Fibroblast of skin of back (primary cell): ENCODE data around the gene FBXO17. TPM values are rescaled to one million over a fixed set of nuclear protein-coding genes. Genes with fewer than 3 reads are reported as not detected.
A peak's percentile ranks its signal among the peaks of the same experiment; 100 is the strongest.
"Not testable (repeated sequence)": the region's sequence is repeated elsewhere in the genome, so short reads cannot be mapped to it uniquely, and the experiment has no call there.

Experiments used
- DNase-seq: peaks from one replicate; pipeline ENCODE4 v3.0.0-alpha.2; 2013
- polyA plus RNA-seq, 2 experiments: library from polyadenylated mRNA; unstranded; fragments of 120-200 nt; gene quantifications; one replicate each; pipeline ENCODE4 v1.2.1, GENCODE V29; 2013; ENCODE audit not compliant: insufficient read length in 2 of 2

The FBXO17 gene
- polyA plus RNA-seq (2013, experiment 1 of 2; ENCODE audit: insufficient read length): 22.2 TPM
- polyA plus RNA-seq (2013, experiment 2 of 2; ENCODE audit: insufficient read length): 16.3 TPM

GRCh38 chr19:38975214-38975860, at the start of gene FBXO17:
Gene FBXO17, minus strand, starts transcription at chr19:38975742. Its CDS starts 25,423 bp downstream, at chr19:38950319.
- peak; percentile 71 for DNase-seq

- no peak for DNase-seq
These were observed 49.5 kb upstream of the FBXO17 start for GRCh38 chr19:39024875-39025641.

DNA sequence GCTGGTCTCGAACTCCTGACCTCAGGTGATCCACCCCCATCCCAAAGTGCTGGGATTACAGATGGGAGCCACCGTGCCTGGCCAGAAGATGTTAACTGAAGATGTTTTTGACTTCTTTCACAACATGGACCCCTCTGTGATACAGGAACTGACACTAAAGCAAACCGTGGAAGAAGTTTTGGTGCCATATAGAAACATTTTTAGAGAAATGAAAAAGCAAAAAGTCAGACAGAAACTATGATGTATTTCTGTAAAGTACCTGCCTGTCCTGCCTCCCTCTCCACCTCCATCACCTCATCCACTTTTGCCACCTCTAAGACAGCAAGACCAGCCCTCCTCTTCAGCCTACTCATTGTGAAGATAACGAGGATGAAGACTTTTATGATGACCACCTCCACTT, 45.5 kb upstream of the FBXO17 start:
- no peak for DNase-seq

- no peak for DNase-seq
These were observed 42.1 kb upstream of the FBXO17 start for GRCh38 chr19:39017646-39018045.

GRCh38 chr19:39017026-39017425, 41.5 kb upstream of the FBXO17 start:
- no peak for DNase-seq

GRCh38 chr19:39014037-39014436, 38.5 kb upstream of the FBXO17 start:
- no peak for DNase-seq

DNA sequence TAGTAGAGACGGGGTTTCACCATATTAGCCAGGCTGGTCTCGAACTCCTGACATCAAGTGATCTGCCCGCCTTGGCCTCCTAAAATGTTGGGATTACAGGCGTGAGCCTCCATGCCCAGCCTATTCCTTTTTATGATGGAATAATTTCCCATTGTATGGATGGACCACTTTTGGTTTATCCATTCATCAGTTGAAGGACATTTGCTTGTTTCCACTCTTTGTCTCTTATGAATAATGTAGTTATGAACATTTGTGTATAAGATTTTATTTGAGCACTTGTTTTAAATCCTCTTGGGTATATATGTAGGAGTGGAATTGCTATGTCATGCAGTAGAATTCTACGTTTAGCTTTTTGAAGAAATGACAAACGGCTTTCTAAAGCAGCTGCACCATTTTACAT, 33.5 kb upstream of the FBXO17 start:
- no peak for DNase-seq

DNA sequence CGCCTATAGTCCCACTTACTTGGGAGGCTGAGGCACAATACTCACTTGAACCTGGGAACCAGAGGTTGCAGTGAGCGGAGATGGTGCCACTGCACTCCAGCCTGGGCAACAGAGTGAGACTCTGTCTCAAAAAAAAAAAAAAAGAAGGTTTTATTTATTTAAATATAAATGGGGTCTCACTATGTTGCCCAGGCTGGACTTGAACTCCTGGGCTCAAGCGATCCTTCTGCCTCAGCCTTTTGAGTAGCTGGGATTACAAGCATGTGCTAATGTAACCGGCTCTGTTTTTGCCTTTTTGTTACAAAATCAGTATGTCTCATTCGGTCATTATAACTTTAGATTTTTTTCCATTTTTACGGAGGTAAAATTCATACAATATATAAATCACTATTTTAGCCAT, 32.6 kb upstream of the FBXO17 start:
- no peak for DNase-seq

GRCh38 chr19:39007096-39007495, 31.6 kb upstream of the FBXO17 start:
- DNase-seq: no peak

DNA sequence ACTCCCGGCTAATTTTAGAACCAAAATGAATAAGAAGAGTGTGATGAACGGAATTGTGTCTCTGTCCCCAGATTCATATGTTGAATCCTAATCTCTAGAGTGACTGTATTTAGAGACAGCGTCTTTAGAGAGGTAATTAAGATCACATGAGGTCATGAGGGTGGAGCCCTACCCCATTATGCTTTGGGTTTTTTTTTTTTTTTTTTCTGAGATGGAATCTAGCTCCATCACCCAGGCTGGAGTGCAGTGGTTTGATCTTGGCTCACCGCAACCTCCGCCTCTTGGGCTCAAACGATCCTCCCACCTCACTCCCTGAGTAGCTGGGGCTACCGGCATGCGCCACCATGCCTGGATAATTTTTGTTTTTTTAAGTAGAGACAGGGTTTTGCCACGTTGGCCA, 28.9 kb upstream of the FBXO17 start:
- no peak for DNase-seq

GRCh38 chr19:39003796-39004195, 28.3 kb upstream of the FBXO17 start:
- DNase-seq: no peak

- DNase-seq: no peak
These were observed 27.6 kb upstream of the FBXO17 start for GRCh38 chr19:39003188-39003587.

GRCh38 chr19:39001041-39001440, 25.5 kb upstream of the FBXO17 start:
- DNase-seq: no peak

DNA sequence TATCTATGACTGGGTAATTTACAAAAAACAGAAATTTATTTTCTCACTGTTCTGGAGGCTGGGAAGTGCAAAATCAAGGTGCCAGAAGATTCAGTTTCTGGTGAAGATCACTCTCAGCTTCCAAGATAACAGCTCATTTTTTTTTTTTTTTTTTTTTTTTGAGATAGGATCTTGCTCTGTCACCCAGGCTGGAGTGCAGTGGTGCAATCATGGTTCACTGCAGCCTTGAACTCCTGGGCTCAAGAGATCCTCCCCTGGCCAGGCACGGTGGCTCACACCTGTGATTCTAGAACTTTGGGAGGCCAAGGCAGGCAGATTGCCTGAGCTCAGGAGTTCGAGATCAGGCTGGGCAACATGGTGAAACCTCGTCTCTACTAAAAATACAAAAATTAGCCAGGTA, 22.0 kb upstream of the FBXO17 start:
- DNase-seq: not testable (repeated sequence)

- DNase-seq: peak; percentile 73
These were observed 17.7 kb upstream of the FBXO17 start for GRCh38 chr19:38993271-38993670.

DNA sequence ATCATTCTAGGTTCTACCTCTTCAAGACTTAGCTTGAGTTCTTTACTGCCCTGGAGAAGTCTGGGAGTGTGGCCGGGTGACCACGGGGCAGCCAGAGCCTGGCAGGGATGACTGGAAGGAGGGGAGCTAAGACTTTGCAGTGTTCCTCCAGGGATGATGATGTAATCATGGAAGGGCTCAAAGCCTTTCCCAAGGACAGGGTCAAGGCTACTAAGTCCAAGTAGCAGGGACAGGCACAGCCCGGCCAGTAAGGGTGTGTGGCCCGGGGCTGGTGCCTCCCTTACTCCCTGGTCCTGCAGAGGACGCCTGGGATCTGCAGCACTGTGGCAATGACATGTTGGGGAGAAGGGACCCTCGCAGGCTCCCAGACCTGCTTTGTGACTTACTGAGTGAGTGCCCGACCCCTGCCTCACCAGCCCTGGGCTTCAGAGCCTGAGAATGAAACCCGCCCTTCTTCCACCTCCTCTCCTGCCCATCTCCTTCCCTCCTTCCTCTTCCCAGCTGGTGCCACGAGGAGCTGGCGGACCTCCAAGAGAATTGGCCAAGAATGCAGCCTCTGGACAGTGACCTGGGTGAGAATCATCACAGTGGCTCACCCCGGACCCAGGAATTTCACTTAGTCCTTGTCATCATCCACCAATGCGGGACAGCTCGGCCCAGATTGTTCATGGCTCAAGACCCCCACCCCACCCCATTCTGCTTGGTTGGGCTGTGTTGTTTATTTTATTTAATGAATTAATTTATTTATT, 15.6 kb upstream of the FBXO17 start:
- DNase-seq: peak; percentile 26

- DNase-seq: not testable (repeated sequence)
These were observed 14.1 kb upstream of the FBXO17 start for GRCh38 chr19:38989614-38990013.

DNA sequence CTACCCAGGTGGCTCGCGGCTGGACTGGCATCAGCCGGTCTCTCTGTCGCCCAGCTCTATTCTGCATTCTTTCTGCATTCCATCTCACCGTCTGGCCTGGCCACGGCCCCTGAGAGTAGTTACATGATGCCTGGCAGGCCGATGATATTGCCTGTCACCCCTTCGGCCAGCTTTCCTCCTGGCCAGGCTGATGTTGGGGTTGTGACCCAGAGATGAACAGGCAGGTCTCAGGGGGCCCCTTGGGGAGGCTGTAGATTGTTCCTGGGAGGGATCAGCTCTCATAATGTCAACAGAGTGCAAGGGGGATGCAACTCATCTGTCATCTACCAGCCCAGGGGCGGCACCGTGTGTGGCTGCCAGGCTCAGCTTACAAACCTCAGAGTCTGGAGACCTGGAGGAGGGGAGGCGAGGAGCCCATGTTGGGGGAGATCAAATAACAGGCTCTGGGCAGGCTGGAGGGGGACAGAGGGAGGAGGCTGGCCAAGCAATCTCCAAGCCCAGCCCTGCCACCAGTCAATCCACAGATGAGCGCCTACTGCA, 13.6 kb upstream of the FBXO17 start:
- DNase-seq: peak; percentile 53

DNA sequence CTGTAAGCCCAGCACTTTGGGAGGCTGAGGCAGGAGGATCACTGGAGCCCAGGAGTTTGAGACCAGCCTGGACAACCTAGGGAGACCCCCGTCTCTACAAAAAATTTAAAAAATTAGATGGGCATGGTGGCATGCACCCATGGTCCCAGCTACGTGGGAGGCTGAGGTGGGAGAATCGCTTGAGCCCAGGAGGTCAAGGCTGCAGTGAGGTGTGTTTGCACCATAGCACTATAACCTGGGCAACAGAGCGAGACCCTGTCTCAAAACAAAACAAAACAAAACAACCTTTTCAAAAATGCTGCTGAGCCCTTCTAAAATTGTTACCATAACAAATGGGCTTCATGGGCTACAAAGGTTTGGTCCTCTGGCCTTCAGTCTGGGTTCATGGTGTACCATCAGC, 13.1 kb upstream of the FBXO17 start:
- not testable (repeated sequence) for DNase-seq

DNA sequence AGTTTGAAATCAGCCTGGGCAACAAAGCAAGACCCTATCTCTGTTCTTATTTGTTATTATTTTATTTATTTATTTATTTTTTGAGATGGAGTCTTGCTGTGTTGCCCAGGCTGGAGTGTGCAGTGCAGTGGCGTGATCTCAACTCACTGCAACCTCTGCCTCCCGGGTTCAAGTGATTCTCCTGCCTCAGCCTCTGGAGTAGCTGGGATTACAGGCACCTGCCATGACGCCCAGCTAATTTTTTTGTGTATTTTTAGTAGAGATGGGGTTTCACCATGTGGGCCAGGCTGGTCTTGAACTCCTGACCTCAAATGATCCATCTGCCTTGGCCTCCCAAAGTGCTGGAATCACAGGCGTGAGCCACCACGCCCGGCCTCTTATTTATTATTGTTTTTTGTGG, 12.2 kb upstream of the FBXO17 start:
- not testable (repeated sequence) for DNase-seq

DNA sequence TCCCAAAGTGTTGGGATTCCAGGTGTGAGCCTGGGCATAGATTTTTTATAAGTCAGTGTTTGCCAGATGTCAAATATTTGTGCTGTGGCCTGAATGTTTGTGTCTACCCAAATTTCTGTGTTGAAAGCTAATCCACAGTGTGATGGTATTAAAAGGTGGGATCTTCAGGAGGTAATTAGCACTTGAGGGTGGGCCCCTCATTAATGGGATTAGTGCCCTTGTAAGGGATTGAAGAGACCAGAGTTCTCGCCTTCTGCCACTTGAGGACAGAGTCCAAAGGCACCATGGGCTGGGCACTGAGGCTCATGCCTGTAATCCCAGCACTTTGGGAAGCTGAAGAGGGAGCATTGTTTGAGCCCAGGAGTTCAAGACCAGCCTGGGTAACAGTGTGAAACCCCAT, 9.7 kb upstream of the FBXO17 start:
- no peak for DNase-seq

GRCh38 chr19:38980583-38981374, 5.2 kb upstream of the FBXO17 start:
- DNase-seq: no peak
